ENCODE data around the gene UROD.
"Not testable (repeated sequence)": the region's sequence is repeated elsewhere in the genome, so short reads cannot be mapped to it uniquely, and the experiment has no call there.

Gene UROD

GRCh38 chr1:44995467-44996238 lies 16.4 kb upstream of the UROD start:
- H3K27me3 ChIP-seq, result no peaks in the 10 kb centered on the region
- no peaks in the 10 kb centered on the region for H3K9me3 ChIP-seq
- no peak overlapping the region for H3K4me3 ChIP-seq
- no peaks in the 10 kb centered on the region for H4K20me1 ChIP-seq
- no peak for TF ChIP-seq Cebpa-rat (IDR thresholded peaks at IDR 0.05)
- no peak overlapping the region for H3K4me2 ChIP-seq
- H3K27ac ChIP-seq, result no peak overlapping the region
- no peaks in the 10 kb centered on the region for H3K4me1 ChIP-seq
- no peak overlapping the region for H3K9ac ChIP-seq
- no peaks in the 10 kb centered on the region for H3K36me3 ChIP-seq

GRCh38 chr1:44999232-44999631 lies 12.8 kb upstream of the UROD start:
- H3K36me3 ChIP-seq, result peaks cover 29% of the 10 kb centered on the region
- no peak overlapping the region for H3K4me3 ChIP-seq
- H3K27me3 ChIP-seq, result no peaks in the 10 kb centered on the region
- no peak overlapping the region for H3K27ac ChIP-seq
- no peak overlapping the region for H3K9ac ChIP-seq
- TF ChIP-seq Cebpa-rat (IDR thresholded peaks at IDR 0.05), result no peak
- no peaks in the 10 kb centered on the region for H3K9me3 ChIP-seq
- H4K20me1 ChIP-seq, result no peaks in the 10 kb centered on the region
- no peaks in the 10 kb centered on the region for H3K4me1 ChIP-seq
- no peak overlapping the region for H3K4me2 ChIP-seq

DNA sequence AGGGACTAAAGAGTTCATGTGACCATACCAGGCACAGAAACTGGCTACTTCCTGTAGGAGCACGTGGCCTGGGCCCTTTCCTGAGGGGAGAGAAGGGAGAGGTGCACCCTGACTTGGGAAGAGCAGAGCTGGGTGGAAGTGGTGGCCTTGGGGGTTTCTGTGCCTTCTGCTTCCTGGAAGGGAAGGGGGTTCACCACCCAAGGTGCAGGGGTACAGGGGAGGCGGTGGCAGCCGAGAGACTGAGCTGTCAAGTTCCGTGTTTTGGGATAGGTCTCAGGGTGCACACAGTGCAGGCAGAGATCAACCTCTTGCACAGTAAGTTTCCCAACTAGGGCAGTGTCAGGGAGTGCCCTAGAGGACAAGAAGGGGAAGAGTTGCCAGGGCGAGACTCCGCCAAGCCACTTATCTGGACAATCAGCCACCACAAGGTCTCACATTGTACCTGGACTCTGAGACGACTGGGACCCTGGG lies 11.0 kb upstream of the UROD start:
- H3K4me1 ChIP-seq, result no peaks in the 10 kb centered on the region
- no peak overlapping the region for H3K9ac ChIP-seq
- H3K36me3 ChIP-seq, result peaks cover 47% of the 10 kb centered on the region
- no peaks in the 10 kb centered on the region for H3K9me3 ChIP-seq
- no peaks in the 10 kb centered on the region for H3K27me3 ChIP-seq
- H3K27ac ChIP-seq, result no peak overlapping the region
- TF ChIP-seq Cebpa-rat (IDR thresholded peaks at IDR 0.05), result no peak
- H3K4me2 ChIP-seq, result no peak overlapping the region
- no peaks in the 10 kb centered on the region for H4K20me1 ChIP-seq
- no peak overlapping the region for H3K4me3 ChIP-seq

DNA sequence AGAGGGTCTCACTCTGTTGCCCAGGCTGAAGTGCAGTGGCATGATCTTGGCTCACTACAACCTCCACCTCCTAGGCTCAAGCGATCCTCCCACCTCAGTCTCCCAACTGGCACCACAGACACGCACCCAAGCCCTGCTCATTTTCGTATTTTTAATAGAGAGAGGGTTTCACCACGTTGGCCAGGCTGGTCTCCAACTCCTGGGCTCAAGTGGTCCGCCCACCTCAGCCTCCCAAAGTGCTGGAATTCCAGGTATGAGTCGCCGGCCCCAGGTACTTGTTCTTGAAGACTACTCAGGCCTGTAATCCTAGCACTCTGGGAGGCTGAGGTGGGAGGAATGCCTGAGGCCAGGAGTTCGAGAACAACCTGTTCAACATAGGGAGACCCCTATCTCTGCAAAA lies 10.5 kb upstream of the UROD start:
- not testable (repeated sequence) for H3K9ac ChIP-seq, H3K9me3 ChIP-seq, H3K4me3 ChIP-seq, H3K4me2 ChIP-seq, H3K27ac ChIP-seq, H4K20me1 ChIP-seq, H3K27me3 ChIP-seq, H3K4me1 ChIP-seq
- H3K36me3 ChIP-seq, result peaks cover 52% of the 10 kb centered on the region

DNA sequence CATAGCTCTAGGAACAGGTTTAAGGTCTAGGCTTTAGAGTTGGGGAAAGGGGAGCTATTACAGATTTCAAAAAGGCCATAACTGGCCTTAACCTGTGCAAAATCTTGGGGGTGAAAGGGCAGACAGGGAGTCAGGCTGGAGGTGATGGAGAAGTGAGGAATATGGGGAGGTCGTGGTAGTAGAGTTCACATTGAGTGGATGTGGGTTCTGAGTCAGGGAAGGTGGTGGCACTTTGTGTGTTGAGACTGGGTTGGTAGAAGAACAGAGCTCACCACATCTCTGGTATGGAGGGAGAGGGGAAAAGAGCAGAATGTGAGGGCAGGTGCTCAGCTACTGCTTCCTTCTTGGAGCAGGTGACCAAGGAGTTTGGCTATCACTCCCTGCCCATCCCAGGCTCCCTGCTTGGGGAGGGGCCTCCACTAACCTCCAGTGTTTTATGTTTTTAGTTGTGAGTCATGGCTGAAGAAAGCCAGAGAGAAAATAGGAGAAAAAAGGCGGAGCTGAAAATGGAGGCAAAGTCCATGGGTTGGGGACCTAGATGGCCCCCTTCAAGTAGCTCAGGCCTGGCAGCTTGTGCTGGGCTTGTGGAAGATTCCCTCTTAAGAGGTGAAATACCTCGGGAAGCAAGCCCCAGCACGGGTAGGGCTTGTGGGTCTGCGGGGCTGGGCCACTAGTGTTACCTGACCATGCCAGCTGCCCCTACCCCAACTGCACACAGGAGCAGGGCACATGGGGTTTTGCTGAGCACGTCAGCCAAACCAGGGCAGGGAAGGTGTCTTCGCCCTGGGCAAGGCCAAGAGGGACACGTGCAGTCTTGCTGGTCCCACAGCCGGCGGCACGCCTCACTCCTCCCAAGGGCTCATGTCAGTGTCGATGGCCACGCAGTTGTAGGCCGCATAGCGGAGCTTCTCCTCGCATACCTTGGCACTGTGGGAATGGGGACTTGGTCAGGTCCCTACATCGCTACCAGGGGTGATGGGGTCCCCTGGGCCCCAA lies 9.1 kb upstream of the UROD start:
- peaks cover 66% of the 10 kb centered on the region for H3K36me3 ChIP-seq
- H3K27ac ChIP-seq, result no peak overlapping the region
- no peak overlapping the region for H3K4me2 ChIP-seq
- TF ChIP-seq Cebpa-rat (IDR thresholded peaks at IDR 0.05), result no peak
- no peaks in the 10 kb centered on the region for H3K27me3 ChIP-seq
- no peaks in the 10 kb centered on the region for H3K9me3 ChIP-seq
- H3K9ac ChIP-seq, result no peak overlapping the region
- no peak overlapping the region for H3K4me3 ChIP-seq
- H3K4me1 ChIP-seq, result no peaks in the 10 kb centered on the region
- no peaks in the 10 kb centered on the region for H4K20me1 ChIP-seq

GRCh38 chr1:45003741-45004140 lies 8.3 kb upstream of the UROD start:
- Histone ChIP-seq H3K27ac (no peak overlapping the region), H3K9me3 (no peaks in the 10 kb centered on the region), H3K36me3 (peaks cover 74% of the 10 kb centered on the region), H3K4me3 (no peak overlapping the region), H3K27me3 (no peaks in the 10 kb centered on the region), H3K9ac (no peak overlapping the region), H3K4me2 (no peak overlapping the region), H3K4me1 (no peaks in the 10 kb centered on the region), H4K20me1 (no peaks in the 10 kb centered on the region)
- no peak for TF ChIP-seq Cebpa-rat (IDR thresholded peaks at IDR 0.05)

DNA sequence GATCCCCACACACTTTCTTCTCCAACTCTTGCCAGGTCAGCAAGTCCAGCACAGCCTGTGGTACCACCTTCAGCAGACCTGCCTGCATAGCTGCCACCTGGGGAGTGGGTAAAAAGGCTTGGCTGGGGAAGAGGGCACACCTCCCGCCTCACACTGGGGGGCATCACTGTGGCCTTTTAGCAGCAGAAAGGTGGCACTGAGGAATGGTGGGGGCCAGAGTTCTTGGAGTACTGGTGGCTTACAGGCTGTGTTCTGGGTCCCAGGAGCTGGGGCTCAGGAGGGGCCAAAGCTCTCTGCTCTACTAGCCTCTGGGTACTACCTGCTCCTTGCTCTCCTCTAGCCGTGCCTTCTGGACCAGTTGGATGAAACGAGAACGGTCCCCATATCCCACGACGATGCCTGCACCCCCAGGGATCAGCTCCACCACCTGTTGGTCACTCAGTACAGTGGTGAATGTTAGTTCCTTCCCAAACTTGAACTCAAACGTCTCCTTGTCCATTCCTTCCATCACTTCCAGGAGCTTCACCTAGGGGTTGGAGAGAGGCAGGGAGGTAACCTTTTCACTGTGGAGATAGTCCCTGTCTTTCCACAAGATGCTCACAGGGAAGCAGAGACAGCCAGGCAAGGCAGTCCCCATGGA lies 7.7 kb upstream of the UROD start:
- no peak overlapping the region for H3K4me3 ChIP-seq

DNA sequence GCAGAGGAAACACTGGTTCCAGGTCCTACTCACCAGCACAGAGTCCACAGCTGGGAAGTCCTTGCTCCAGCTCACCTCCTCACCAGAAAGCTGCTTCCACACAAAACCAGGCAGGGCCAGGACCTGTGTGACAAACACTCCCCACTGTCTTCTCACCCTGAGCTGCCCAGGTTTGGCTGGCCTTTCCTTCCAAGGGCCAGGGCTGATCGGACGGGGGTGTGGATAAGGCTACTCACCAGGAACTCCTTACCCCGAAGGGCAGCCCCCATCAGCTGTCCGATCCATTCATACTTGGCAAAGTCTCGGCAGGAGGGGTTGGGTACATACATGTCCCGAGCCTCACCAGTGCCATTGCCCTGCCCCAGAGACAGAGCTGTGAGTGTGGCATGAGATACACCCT lies 6.3 kb upstream of the UROD start:
- Histone ChIP-seq H3K27ac (no peak overlapping the region), H3K36me3 (peaks cover 85% of the 10 kb centered on the region), H3K4me3 (no peak overlapping the region), H3K27me3 (no peaks in the 10 kb centered on the region), H3K4me1 (peaks cover 12% of the 10 kb centered on the region), H3K9ac (no peak overlapping the region), H3K9me3 (no peaks in the 10 kb centered on the region), H4K20me1 (peaks cover 9% of the 10 kb centered on the region; the same call in 1 of the 2 replicates), H3K4me2 (no peak overlapping the region)
- no peak for TF ChIP-seq Cebpa-rat (IDR thresholded peaks at IDR 0.05)

More for the DNA sequence above, 7.7 kb upstream of the UROD start:
- no peaks in the 10 kb centered on the region for H3K27me3 ChIP-seq
- no peak for TF ChIP-seq Cebpa-rat (IDR thresholded peaks at IDR 0.05)
- H4K20me1 ChIP-seq, result no peaks in the 10 kb centered on the region
- no peaks in the 10 kb centered on the region for H3K9me3 ChIP-seq
- H3K36me3 ChIP-seq, result peaks cover 80% of the 10 kb centered on the region
- no peak overlapping the region for H3K4me2 ChIP-seq
- no peaks in the 10 kb centered on the region for H3K4me1 ChIP-seq
- H3K9ac ChIP-seq, result no peak overlapping the region
- no peak overlapping the region for H3K27ac ChIP-seq

DNA sequence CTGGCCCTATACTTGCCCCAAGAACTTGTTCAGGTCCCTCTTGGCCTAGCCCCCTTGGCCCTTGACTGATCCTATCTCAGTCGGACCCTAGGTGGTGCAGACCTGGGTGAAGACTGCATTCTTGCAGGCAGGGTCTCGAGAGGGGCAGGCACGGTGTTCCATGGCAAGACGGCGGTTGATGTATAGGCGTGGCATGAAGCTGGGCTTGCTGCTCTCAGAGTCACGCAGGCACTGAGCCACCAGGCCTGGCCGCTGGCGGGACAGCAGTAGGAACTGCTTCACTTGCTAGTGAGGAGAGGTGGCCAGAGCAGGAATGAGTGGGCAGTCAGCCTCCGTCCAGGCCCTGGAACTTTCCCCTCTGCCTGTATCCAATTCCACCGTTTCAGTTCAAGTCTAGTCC lies 4.7 kb upstream of the UROD start:
- Histone ChIP-seq H3K4me1 (peaks cover 18% of the 10 kb centered on the region), H3K4me3 (no peak overlapping the region), H3K27me3 (no peaks in the 10 kb centered on the region), H3K9ac (no peak overlapping the region), H3K36me3 (peaks cover 76% of the 10 kb centered on the region), H3K4me2 (no peak overlapping the region), H4K20me1 (peaks cover 9% of the 10 kb centered on the region; the same call in 1 of the 2 replicates), H3K27ac (no peak overlapping the region), H3K9me3 (no peaks in the 10 kb centered on the region)
- no peak for TF ChIP-seq Cebpa-rat (IDR thresholded peaks at IDR 0.05)

Data from BLaER1 (cell line).